GM21528 (cell line): ENCODE measurements around the gene MAP2K3.

Experiments used
- ATAC-seq: cut with Tn5 transposase; IDR thresholded peaks from one replicate; pipeline ENCODE4 v1.9.1; 2021; ENCODE audit warnings: mild to moderate bottlenecking, moderate library complexity; ENCODE audit not compliant: unreplicated experiment, low FRiP score

The MAP2K3 gene

GRCh38 chr17:21252796-21253645, 31.5 kb upstream of the MAP2K3 start, which contains the start of gene NATD1:
Gene NATD1, minus strand, starts transcription at chr17:21253410. Its CDS starts 146 bp downstream, at chr17:21253264.
- peak; percentile 80 for ATAC-seq

- peak; percentile 12 for ATAC-seq
These were observed 30.7 kb upstream of the MAP2K3 start for GRCh38 chr17:21253646-21254441.

GRCh38 chr17:21258593-21258992, 25.9 kb upstream of the MAP2K3 start:
- ATAC-seq: no peak

DNA sequence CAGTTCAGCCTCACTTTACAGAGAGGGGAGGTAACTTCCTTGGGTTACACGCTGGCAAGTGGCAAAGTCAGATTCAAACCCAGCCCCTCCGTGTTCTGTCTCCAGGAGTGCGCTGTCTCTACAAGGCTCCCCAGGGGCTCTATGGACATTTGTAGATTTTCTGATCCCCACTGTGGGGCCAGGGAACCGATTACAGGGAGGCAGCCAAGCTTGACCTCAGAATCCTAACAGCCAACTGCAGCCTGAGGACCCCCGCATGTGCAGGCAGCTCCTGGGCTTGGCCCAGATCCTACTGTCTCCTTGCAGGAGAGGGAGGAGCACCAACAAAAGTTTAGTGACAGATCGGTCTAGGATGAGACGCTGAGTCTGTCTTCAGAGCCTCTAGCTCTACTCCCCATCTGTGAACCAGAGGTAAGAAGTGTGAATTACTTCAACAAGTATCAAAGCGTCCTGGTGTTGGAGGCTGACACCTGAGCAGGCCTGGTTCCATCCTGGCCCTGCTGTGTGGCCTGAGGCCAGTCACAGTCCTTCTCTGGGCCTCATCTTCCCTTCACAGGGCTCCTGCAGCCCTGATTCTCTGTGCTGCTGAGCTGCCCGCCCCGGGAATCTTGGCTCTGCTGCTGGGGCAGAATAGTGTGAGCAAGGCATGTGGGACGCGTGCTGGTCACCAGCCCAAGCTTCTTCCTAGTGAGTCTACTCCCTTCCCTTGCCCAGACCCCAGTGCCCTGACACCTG, 22.1 kb upstream of the MAP2K3 start:
- ATAC-seq: no peak

DNA sequence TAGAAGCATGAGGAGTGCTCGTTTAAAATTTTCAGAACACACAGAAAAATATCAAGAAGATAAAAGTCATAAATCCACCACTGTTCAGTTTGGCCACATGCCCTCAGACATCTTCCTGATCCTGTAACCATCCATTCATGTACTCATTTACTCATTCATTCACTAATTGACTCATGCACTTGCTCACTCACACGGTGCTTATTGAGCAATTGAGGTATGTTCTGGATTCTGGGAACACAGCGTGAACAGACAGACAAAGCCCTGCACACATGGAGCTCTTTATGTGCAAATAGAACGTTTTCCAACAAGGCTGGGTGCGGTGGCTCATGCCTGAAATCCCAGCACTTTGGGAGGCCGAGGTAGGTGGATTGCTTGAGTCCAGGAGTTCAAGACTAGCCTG, 21.1 kb upstream of the MAP2K3 start:
- no peak for ATAC-seq

DNA sequence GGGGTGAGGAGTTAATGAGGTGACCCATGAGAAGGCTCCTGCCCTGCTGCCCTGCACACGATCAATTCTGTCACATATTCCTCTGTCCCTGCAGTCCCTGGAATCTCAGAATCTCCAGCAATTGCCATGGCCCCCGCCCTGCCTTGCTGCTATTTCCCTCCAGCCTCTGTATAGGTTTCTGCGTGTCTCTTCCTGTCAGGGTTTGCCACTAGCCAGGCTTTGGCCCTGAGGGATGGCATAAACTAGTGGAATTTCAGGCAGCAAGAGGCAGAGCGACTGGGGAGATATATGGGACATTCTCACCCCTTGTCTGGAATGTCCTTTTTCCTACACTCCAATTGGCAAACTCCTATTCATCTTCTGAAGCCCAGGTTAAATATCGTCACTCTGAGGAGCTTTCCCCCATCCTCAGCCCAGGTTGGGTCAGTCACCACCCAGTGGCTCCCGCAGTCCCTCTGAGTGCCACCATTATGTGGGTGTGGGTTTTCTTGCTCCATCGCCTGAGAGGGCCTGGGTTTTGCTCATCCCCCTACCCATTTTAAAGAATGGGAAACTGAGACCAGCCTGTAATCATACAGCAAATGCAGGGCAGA, 15.8 kb upstream of the MAP2K3 start:
- no peak for ATAC-seq

DNA sequence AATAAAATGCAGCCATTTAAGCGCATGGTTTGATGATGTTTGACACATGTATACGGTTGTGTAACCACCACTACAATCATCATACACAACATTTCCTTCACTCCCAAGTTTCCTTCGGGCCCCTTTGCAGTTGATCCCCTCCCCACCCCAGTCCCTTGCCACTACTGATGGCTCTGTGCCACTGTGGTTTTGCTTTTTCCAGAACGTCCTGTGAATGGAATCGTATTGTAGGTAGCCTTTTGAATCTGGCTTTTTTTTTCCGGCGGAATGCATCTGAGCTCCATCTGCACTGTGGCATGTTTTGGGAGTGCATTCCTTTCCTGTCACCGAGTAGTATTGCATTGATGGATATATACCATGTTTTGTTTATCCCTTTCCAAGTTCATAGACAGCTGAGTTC, 15.1 kb upstream of the MAP2K3 start:
- no peak for ATAC-seq

DNA sequence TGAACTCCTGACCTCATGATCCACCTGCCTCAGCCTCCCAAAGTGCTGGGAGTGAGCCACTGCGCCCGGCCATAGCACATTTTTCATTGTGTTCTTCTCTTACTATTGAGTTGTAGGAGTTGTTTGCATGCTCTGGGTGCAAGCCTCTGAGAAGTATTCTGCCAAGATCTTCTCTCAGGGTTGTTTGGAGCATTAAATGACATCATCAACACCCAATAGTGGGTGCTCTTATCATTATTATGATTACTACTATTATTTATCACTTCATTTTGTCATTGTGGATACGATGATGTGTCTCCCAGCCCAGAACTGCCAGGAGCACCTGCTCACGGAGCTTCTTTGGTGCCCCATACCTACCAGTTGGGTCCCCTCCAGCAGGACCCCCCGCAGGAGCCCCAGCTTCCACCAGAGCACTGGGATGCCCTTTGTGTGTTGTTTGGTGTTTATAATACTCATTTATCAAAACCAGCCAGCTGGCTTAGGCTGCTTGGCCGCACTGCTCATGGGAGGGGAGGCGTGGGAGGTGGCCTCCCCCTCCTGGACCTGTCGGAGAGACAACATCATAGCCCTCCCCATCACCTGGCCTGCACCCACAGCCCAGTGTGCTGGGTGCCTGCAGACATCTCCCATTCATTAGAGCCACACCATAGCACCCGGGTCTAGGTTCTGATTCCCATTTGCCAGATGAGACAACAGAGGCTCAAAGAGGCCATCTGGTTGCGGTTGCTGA, 12.9 kb upstream of the MAP2K3 start:
- no peak for ATAC-seq

- ATAC-seq: no peak
These were observed 12.3 kb upstream of the MAP2K3 start for GRCh38 chr17:21272250-21272649.

GRCh38 chr17:21272881-21273792, 11.4 kb upstream of the MAP2K3 start:
- no peak for ATAC-seq

DNA sequence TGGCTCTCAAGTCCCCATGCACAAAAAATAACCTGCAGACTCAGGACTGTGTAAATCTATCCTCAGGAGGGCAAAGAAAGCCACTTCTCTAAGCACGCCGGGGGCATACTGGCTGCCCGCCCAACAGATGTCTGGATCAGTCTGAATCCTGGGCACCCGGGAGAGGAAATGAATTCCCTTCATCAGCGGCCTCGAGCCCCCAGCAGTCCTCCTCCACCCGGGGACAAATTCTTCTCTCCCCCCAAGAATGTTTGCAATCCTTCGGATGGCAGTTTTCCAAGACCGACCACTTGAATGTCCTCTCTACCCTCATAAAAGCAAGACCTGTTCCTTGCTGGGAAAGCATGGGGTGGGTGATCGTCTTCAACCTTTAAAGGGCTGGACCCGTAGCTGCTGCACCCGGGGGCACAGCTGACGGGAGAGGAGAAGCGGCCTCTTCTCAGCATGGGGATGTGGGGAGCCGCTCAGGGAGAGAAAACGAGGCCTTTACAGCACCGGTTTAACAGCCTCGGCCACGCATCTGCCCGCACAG, 9.4 kb upstream of the MAP2K3 start:
- ATAC-seq: no peak

GRCh38 chr17:21275579-21276263, 8.8 kb upstream of the MAP2K3 start:
- ATAC-seq: peak; percentile 90

DNA sequence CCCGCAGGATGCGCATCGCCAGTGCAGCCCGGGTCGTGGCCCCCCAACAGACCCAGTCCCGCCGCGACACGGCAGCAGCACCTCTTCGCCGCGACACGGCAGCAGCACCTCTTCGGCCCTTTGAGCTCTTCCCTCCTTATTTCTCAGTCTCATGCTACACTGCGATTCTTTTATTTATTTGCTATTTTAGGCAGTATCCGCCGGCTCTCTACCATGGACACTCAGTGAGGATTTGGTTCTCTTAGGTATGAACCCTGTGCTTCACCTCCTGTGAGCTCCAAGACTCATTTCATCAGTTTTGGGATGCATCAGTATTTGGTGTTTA, 8.3 kb upstream of the MAP2K3 start:
- ATAC-seq: no peak

GRCh38 chr17:21277332-21277731, 7.2 kb upstream of the MAP2K3 start:
- no peak for ATAC-seq

GRCh38 chr17:21278450-21279197, 5.9 kb upstream of the MAP2K3 start:
- no peak for ATAC-seq

DNA sequence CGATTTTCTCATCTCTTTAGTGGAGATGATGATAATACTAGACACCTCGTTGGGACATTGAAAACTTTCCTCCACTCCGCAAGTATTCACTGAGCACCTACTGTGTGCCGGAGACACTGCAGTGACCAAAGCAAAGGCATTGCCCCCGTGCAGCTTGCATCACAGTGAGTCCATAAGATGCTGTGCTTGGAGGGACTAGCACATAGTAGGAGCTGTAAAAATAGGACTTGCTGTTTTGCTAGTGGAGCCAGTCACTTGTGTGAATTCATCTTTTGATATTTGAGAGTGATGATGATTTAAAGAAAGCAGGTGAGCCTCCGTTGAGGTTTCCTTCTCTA, 5.3 kb upstream of the MAP2K3 start:
- ATAC-seq: no peak

DNA sequence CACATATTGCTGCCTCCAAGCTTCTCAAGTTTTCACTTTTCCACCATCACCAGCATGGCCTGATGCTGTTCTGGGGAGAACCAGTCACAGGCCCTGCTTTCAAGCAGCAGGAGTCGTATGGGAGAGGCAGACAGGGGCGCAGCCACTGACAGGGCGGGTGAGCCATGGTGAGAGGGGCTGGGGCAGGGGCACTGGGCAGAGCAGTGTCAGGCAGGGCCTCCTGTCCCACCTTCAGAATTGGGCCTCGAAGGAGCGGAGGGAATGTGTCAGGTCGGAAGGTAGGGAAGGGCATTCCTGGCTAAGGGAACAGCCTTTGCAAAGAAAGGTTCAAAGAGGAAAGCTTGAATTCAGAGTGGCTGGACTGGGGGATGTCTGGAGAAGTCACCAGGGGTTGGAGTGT, 4.9 kb upstream of the MAP2K3 start:
- no peak for ATAC-seq

DNA sequence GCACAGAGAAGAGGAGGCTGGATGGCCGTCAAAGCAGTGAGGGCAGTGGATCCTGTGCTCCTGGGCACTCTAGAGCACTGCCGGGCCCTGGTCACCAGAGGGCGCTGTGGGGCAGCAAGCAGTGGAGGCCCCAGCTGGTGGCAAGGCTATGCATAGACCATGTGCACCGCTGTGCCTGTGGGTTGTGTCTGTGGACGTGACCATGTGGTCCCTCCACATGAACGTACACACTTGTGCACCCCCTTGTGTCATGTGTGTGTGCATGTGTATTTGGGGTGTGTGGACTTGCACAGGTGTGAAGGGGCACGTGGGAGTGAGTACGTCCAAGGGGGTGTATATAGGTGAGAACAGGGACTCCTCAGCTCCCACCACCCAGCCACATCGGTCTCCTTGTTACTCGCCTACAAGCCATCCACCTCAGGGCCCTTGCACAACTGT, 4.4 kb upstream of the MAP2K3 start:
- peak; percentile 30 for ATAC-seq
